HEK293 (cell line): Measurements from ENCODE around the gene AP2A1.

ENCODE experiments used
- CTCF ChIA-PET: fragments of 350-600 bp; formaldehyde crosslinking; extraction: SDS; loops from one replicate; lab custom pipeline; 2021; ENCODE audit warnings: antibody characterized with exemption; lab: Yijun Ruan, JAX
- POLR2A ChIA-PET: fragments of 300-600 bp; formaldehyde crosslinking; extraction: SDS; loops from one replicate; lab custom pipeline; 2020; ENCODE audit warnings: antibody characterized with exemption, inconsistent platforms; lab: Yijun Ruan, JAX
- H3K27ac ChIP-seq: fragments of 200-500 bp; sonication (Bioruptor generic); 2 replicates; pipeline ENCODE4 v1.5.1; 2014; ENCODE audit warnings: low read depth, low read length, control low read depth, inconsistent platforms; ENCODE audit errors: extremely low read depth
- H3K36me3 ChIP-seq, 2 experiments: fragments of 200-500 bp in 1 of 2; sonication (Bioruptor generic) in 1 of 2; 1 replicate in 1 of 2; 2 replicates in 1 of 2; pipeline ENCODE4 v1.5.1; 2014 to 2017; ENCODE audit warnings: inconsistent platforms in 2 of 2, low read length in 2 of 2; ENCODE audit not compliant: control insufficient read depth in 2 of 2, insufficient read depth in 1 of 2
- H3K4me1 ChIP-seq: fragments of 200-500 bp; sonication (Bioruptor generic); 2 replicates; pipeline ENCODE4 v1.5.1; 2014; ENCODE audit warnings: mild to moderate bottlenecking, low read length, inconsistent platforms; ENCODE audit not compliant: control insufficient read depth, insufficient read depth
- H3K4me3 ChIP-seq: 2 replicates; pipeline ENCODE4 v1.5.1; 2011; ENCODE audit warnings: low read depth, mild to moderate bottlenecking, control low read depth, low read length, moderate library complexity
- H3K9me3 ChIP-seq: fragments of 200-500 bp; sonication (Bioruptor generic); 2 replicates; pipeline ENCODE4 v1.5.1; 2014; ENCODE audit warnings: low read depth, low read length, inconsistent platforms; ENCODE audit not compliant: control insufficient read depth, insufficient read depth
- EGR2 ChIP-seq: fragments of 450-650 bp; formaldehyde crosslinking; IDR thresholded peaks from 2 replicates; pipeline ENCODE4 v1.5.1; 2016; ENCODE audit warnings: low read depth, missing biosample characterization, missing genetic modification characterization
- GLIS1 ChIP-seq: fragments of 450-650 bp; formaldehyde crosslinking; IDR thresholded peaks from 2 replicates; pipeline ENCODE4 v1.5.1; 2016; ENCODE audit warnings: missing biosample characterization, missing genetic modification characterization
- GLIS2 ChIP-seq: fragments of 450-650 bp; formaldehyde crosslinking; IDR thresholded peaks from 2 replicates; pipeline ENCODE4 v1.5.1; 2016; ENCODE audit warnings: missing biosample characterization, missing genetic modification characterization
- OSR2 ChIP-seq: fragments of 450-650 bp; formaldehyde crosslinking; IDR thresholded peaks from 2 replicates; pipeline ENCODE4 v1.5.1; 2016; ENCODE audit warnings: missing biosample characterization, missing genetic modification characterization
- YY1 ChIP-seq: fragments of 450-650 bp; formaldehyde crosslinking; IDR thresholded peaks from 2 replicates; pipeline ENCODE4 v1.5.1; 2018; ENCODE audit warnings: missing biosample characterization, missing genetic modification characterization
- ZEB2 ChIP-seq: fragments of 450-650 bp; formaldehyde crosslinking; IDR thresholded peaks from 2 replicates; pipeline ENCODE4 v1.5.1; 2016; ENCODE audit warnings: missing biosample characterization, missing genetic modification characterization
- ZFHX2 ChIP-seq: fragments of 450-650 bp; formaldehyde crosslinking; conservative IDR thresholded peaks from 2 replicates; pipeline ENCODE4 v1.5.1; 2016; ENCODE audit warnings: missing biosample characterization, missing genetic modification characterization
- ZNF169 ChIP-seq: fragments of 450-650 bp; formaldehyde crosslinking; IDR thresholded peaks from 2 replicates; pipeline ENCODE4 v1.5.1; 2016; ENCODE audit warnings: missing biosample characterization, missing genetic modification characterization
- ZNF175 ChIP-seq: fragments of 450-650 bp; formaldehyde crosslinking; IDR thresholded peaks from 2 replicates; pipeline ENCODE4 v1.5.1; 2016; ENCODE audit warnings: missing biosample characterization, missing genetic modification characterization
- ZNF221 ChIP-seq: fragments of 450-650 bp; formaldehyde crosslinking; IDR thresholded peaks from 2 replicates; pipeline ENCODE4 v1.5.1; 2017; ENCODE audit warnings: missing biosample characterization, missing genetic modification characterization, borderline replicate concordance
- ZNF366 ChIP-seq: fragments of 450-650 bp; formaldehyde crosslinking; conservative IDR thresholded peaks from 2 replicates; pipeline ENCODE4 v1.5.1; 2016; ENCODE audit warnings: missing biosample characterization, missing genetic modification characterization
- ZNF404 ChIP-seq: fragments of 450-650 bp; formaldehyde crosslinking; IDR thresholded peaks from 2 replicates; pipeline ENCODE4 v1.5.1; 2017; ENCODE audit warnings: missing biosample characterization, missing genetic modification characterization
- ZNF423 ChIP-seq: fragments of 450-650 bp; formaldehyde crosslinking; IDR thresholded peaks from 2 replicates; pipeline ENCODE4 v1.5.1; 2016; ENCODE audit warnings: missing biosample characterization, missing genetic modification characterization
- ZNF544 ChIP-seq: fragments of 450-650 bp; formaldehyde crosslinking; IDR thresholded peaks from 2 replicates; pipeline ENCODE4 v1.5.0; 2017; ENCODE audit warnings: missing biosample characterization, missing genetic modification characterization
- ZNF555 ChIP-seq: fragments of 450-650 bp; formaldehyde crosslinking; conservative IDR thresholded peaks from 2 replicates; pipeline ENCODE4 v1.5.1; 2017; ENCODE audit warnings: missing biosample characterization, mild to moderate bottlenecking, missing genetic modification characterization, inconsistent platforms
- ZNF76 ChIP-seq: fragments of 450-650 bp; formaldehyde crosslinking; IDR thresholded peaks from 2 replicates; pipeline ENCODE4; 2016; ENCODE audit warnings: low read depth, missing biosample characterization, missing genetic modification characterization, borderline replicate concordance
- ZNF830 ChIP-seq: fragments of 450-650 bp; IDR thresholded peaks from 2 replicates; pipeline ENCODE4 v1.5.0; 2018; ENCODE audit warnings: missing biosample characterization, missing genetic modification characterization, low read depth, mild to moderate bottlenecking, moderate library complexity
- TF ChIP-seq, protein P1 (sequence below): fragments of 450-650 bp; formaldehyde crosslinking; IDR thresholded peaks from 2 replicates; pipeline ENCODE4 v1.5.1; 2016; ENCODE audit warnings: missing biosample characterization, missing genetic modification characterization
- TF ChIP-seq, protein P2 (sequence below): fragments of 450-650 bp; formaldehyde crosslinking; IDR thresholded peaks from 2 replicates; pipeline ENCODE4 v1.5.1; 2016; ENCODE audit warnings: missing biosample characterization, missing genetic modification characterization
- TF ChIP-seq, protein P3 (sequence below): fragments of 450-650 bp; formaldehyde crosslinking; optimal IDR thresholded peaks from 2 replicates; pipeline ENCODE3; 2016; ENCODE audit warnings: missing biosample characterization, mild to moderate bottlenecking, missing genetic modification characterization
- TF ChIP-seq, protein P4 (sequence below): fragments of 450-650 bp; formaldehyde crosslinking; IDR thresholded peaks from 2 replicates; pipeline ENCODE4 v1.5.1; 2017; ENCODE audit warnings: missing biosample characterization, missing genetic modification characterization

Gene AP2A1

DNA sequence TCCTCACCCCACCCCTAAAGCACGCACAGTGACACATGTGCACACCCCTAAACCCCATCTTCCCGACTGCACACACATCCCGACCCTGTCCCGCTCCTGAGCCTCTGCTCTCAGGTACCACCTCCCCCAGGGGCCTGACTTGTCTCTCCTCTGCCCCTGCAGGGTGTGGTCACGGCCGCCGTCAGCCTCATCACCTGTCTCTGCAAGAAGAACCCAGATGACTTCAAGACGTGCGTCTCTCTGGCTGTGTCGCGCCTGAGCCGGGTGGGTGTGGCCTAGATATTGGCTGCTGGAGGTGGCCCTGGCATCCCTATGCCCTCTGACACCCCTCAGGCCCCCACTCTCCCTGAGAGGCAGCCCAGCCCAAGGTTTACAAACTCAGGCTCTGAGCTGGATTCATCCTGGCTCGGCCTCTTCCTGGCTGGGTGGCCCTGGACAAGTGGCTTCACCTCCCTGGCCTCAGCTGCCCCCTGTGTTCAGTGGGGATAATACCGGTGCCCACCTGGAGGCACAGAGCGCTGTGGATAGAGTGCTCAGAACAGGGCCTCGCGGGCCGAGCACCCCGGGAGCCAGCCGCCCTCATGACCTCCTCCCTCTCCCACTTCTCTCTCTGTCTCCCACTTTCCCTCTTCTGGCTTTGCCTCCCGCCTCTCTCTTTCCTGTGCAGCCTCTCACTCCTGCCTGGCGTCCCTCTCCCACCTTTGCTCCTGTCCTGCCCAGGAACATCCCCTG, 26.2 kb downstream of the AP2A1 start:
- POLR2A ChIA-PET: no interaction called here

DNA sequence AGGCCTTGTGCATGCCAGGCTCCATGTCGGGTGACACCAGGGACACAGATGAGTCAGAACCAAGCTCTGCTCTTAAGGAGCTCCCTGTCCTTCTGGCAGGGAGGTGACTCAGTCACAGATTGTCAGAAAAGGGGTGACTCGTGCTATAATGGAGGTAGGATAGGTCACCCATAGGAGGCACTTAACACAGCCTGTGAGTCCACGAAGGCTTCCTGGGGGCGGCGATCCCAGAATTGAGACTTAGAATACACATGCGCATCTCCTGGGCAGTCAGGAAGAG, 26.7 kb downstream of the AP2A1 start:
- CTCF ChIA-PET: interaction anchor here (0.5 kb wide), 2 partner anchors 153 to 168 kb away, joined by 3 read pairs; partner anchors contain the start of gene RRAS
- 0 out of 2 replicates have a peak, but pooled peaks have one; percentile 4 for TF ChIP-seq ZNF366 (tag by site-specific recombination)
- TF ChIP-seq, protein P1, sequence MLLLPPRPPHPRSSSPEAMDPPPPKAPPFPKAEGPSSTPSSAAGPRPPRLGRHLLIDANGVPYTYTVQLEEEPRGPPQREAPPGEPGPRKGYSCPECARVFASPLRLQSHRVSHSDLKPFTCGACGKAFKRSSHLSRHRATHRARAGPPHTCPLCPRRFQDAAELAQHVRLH (tag by site-specific recombination): no peak
- TF ChIP-seq, protein P2, sequence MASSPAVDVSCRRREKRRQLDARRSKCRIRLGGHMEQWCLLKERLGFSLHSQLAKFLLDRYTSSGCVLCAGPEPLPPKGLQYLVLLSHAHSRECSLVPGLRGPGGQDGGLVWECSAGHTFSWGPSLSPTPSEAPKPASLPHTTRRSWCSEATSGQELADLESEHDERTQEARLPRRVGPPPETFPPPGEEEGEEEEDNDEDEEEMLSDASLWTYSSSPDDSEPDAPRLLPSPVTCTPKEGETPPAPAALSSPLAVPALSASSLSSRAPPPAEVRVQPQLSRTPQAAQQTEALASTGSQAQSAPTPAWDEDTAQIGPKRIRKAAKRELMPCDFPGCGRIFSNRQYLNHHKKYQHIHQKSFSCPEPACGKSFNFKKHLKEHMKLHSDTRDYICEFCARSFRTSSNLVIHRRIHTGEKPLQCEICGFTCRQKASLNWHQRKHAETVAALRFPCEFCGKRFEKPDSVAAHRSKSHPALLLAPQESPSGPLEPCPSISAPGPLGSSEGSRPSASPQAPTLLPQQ (tag by site-specific recombination): no peak
- no peak for TF ChIP-seq ZNF544
- no peak for TF ChIP-seq ZNF221
- TF ChIP-seq OSR2 (tag by site-specific recombination): 0 out of 2 replicates have a peak, but pooled peaks have one; percentile 9
- H3K36me3 ChIP-seq: peaks cover 23 to 82% of the 10 kb centered on the region in 2 experiments
- no peak overlapping the region for H3K27ac ChIP-seq
- no peaks in the 10 kb centered on the region for H3K9me3 ChIP-seq
- POLR2A ChIA-PET: no interaction called here
- no peaks in the 10 kb centered on the region for H3K4me1 ChIP-seq
- no peak overlapping the region for H3K4me3 ChIP-seq

More for the DNA sequence above, 26.2 kb downstream of the AP2A1 start:
- Histone ChIP-seq H3K4me3 (no peak overlapping the region), H3K4me1 (no peaks in the 10 kb centered on the region), H3K9me3 (no peaks in the 10 kb centered on the region), H3K27ac (no peak overlapping the region)
- TF ChIP-seq YY1 (tag by site-specific recombination) (no peak), ZNF404 (tag by site-specific recombination) (no peak), GLIS2 (tag by site-specific recombination) (no peak), ZNF169 (tag by site-specific recombination) (no peak), ZNF366 (tag by site-specific recombination) (0 out of 2 replicates have a peak, but pooled peaks have one; percentile 22), EGR2 (tag by site-specific recombination) (peak; percentile 58; the same call in 1 of the 2 replicates), GLIS1 (no peak), ZEB2 (tag by site-specific recombination) (no peak), ZNF175 (no peak), ZFHX2 (peak; percentile 60), ZNF555 (tag by site-specific recombination) (no peak), ZNF76 (tag by site-specific recombination) (no peak), ZNF423 (tag by site-specific recombination) (no peak), ZNF830 (tag by site-specific recombination) (no peak)
- TF ChIP-seq, protein P3, sequence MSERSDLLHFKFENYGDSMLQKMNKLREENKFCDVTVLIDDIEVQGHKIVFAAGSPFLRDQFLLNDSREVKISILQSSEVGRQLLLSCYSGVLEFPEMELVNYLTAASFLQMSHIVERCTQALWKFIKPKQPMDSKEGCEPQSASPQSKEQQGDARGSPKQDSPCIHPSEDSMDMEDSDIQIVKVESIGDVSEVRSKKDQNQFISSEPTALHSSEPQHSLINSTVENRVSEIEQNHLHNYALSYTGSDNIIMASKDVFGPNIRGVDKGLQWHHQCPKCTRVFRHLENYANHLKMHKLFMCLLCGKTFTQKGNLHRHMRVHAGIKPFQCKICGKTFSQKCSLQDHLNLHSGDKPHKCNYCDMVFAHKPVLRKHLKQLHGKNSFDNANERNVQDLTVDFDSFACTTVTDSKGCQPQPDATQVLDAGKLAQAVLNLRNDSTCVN (tag by site-specific recombination): no peak
- TF ChIP-seq, protein P4, sequence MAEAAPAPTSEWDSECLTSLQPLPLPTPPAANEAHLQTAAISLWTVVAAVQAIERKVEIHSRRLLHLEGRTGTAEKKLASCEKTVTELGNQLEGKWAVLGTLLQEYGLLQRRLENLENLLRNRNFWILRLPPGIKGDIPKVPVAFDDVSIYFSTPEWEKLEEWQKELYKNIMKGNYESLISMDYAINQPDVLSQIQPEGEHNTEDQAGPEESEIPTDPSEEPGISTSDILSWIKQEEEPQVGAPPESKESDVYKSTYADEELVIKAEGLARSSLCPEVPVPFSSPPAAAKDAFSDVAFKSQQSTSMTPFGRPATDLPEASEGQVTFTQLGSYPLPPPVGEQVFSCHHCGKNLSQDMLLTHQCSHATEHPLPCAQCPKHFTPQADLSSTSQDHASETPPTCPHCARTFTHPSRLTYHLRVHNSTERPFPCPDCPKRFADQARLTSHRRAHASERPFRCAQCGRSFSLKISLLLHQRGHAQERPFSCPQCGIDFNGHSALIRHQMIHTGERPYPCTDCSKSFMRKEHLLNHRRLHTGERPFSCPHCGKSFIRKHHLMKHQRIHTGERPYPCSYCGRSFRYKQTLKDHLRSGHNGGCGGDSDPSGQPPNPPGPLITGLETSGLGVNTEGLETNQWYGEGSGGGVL (tag by site-specific recombination): 0 out of 2 replicates have a peak, but pooled peaks have one; percentile 12
- TF ChIP-seq, all 188 proteins: peak for 4
- CTCF ChIA-PET: no interaction called here
- peaks cover 26 to 82% of the 10 kb centered on the region in 2 experiments for H3K36me3 ChIP-seq
